OCI-M2 (cell line): ENCODE data around the gene OR6A2.

Experiments
- DNase-seq: peaks from one replicate; lab custom pipeline; 2025; ENCODE audit not compliant: unreplicated experiment; lab: John Stamatoyannopoulos, UW

Gene OR6A2

DNA sequence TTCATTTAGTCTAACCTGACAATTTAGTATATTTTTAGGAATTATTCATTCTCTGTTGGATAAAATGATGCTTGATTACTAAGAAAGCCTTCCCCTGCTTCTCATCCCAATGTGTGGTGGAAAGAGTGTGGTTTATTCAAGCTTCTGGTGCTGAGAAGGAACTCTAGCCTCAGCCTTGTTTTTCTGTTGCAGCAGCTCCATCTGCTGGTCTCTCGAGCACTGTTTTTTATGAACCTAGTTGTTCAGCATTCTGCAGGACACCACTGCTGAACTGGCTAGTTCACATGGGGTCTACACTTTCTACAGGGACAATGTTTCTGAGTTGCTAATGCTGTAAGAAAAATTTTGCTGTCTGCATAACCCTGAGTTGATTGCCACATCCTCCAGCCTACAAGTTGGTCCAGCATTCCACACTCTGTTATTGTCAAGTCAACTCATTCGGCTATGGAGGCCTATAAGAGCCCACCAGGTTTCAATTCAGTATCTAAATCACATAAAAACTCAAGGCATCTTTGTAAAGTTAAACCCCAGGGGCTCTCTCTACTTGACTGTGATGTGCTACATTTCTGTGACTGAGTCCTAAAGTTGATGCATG, 42.0 kb downstream of the OR6A2 start:
- no peak for DNase-seq

- DNase-seq, result no peak
Observed at GRCh38 chr11:6755953-6756347, 43.5 kb downstream of the OR6A2 start.

DNA sequence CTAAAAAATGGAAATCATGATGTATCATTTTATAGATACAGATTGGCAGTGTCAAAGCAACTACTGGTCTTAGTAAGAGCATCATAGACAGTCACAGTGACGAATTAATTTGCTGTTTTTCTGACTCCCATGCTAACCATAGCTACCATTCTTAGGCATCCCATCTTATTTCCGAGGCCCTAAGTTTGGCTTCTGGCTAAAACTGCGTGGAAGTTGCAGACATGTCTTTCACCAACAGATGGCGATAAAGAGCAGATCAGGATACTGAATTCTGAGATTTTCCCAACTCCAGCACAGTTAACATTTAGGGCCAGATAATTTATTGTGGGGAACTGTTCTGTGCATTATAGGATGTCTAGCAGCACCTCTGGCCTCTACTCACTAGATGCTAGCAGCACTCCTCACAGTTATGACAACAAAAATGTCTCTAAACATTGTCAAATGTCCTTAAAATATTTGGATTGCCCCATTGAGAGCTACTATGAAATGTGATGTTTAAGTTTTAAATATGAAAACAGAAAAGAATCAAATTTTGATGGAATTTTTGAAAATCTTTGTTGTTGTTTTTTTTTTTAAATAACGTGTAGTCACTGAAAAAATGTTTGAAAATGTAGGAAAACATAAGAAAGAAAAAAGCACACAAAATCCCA, 44.1 kb downstream of the OR6A2 start:
- DNase-seq, result no peak

DNA sequence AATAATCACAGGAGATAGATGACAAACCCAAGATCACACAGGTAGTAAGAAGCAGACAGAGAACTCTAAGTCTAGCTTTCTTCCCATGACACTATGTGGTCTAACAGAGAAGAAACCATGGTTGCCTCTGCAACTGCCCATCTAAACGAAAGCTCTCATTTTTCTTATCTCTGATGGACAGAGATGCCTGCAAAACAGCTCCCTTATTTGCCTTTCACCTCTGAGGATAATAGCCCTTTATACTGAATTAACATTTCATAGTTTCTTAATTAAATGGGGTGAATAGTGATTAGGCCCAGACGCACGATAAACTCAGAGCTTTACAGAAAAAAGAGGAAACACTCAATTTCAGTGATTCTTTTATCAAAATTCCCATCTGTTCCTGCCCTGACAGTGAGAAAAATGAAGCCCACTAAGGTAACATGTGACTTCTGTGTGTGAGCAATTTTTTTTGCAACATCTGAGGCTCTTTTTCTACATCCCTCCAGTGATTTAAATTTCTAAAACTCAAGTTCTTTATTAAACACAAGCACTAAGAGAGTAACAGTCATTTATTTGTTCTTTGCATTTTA, 52.3 kb downstream of the OR6A2 start:
- DNase-seq, result no peak

DNA sequence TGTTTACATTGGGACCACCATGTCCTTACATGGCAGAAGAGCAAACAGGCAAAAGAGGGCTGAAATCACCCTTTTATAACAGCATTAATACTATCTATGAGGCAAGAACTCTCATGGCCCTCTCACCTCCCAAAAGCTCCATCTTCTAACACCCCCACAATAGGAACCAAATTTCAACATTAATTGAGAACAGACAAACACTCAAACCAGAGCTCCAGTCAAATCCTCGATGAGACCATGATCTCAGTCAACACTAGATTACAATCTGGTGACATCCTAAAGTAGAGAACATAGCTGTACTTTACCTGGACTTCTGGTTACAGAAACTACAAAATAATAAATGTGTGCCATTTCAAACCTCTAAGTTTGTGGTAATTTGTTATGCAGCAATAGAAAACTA, 52.9 kb downstream of the OR6A2 start:
- DNase-seq, result no peak

GRCh38 chr11:6746086-6746618, 53.3 kb downstream of the OR6A2 start:
- DNase-seq, result no peak

DNA sequence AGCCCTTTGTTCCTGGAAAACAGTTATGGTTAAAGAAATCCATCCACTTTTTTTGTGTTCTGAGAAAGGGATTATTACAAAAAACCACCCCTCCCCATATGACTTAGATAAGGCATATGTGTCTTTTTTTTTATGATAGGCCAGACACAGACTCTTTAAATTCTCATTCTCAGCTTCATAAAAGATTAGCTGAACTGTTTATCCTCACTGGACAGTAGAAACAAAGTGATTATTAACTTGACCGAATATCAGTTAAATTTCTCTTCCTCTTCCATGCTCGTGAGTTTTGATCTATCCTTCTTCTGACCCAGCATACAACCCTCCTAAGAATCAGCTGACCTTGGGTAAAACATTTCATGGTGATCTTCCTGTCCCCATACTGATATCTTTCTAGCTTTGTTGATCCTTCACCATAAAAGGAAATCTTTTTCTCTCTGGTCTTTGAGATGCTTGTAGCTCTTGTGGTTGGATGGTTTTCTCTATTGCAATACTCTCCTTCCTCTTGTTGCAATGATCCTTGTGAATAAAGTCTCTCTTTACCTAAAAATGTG, 53.9 kb downstream of the OR6A2 start:
- DNase-seq, result no peak

- DNase-seq, result no peak
Observed at GRCh38 chr11:6745018-6745417, 54.5 kb downstream of the OR6A2 start.

GRCh38 chr11:6742260-6742659, 57.2 kb downstream of the OR6A2 start:
- no peak for DNase-seq
